Stimulated activated effector memory CD8-positive, alpha-beta T cell treated with anti-CD3 and anti-CD28 coated beads, Interleukin-12 subunit alpha, Interleukin-12 subunit beta, amount 100 ng/mL, for 72 hours (primary cell): ENCODE results near the gene MPG.

Experiments used
- ATAC-seq: fragments of 150-1000 bp; cut with Tn5 transposase; 2 replicates; pipeline ENCODE4 v1.10.0; 2021
- DNase-seq, 2 donors: peaks; one replicate each; pipeline ENCODE4 v3.0.0; 2021 to 2022; ENCODE audit warnings: low spot score in 2 of 2
- H3K27ac Mint-ChIP-seq: one replicate; pipeline ENCODE4 v1.8.0; 2022; ENCODE audit warnings: mild to moderate bottlenecking, mixed read lengths
- H3K36me3 Mint-ChIP-seq: one replicate; pipeline ENCODE4 v1.8.0; 2022; ENCODE audit warnings: mild to moderate bottlenecking, mixed read lengths
- H3K4me1 Mint-ChIP-seq: one replicate; pipeline ENCODE4 v1.8.0; 2022; ENCODE audit warnings: mixed read lengths
- H3K4me3 Mint-ChIP-seq: one replicate; pipeline ENCODE4 v1.8.0; 2022; ENCODE audit warnings: mild to moderate bottlenecking, mixed read lengths
- H3K9me3 Mint-ChIP-seq: one replicate; pipeline ENCODE4 v1.8.0; 2022; ENCODE audit warnings: mixed read lengths

MPG gene

GRCh38 chr16:102060-102855, 24.2 kb downstream of the MPG start:
- no peaks in the 10 kb centered on the region for H3K9me3 Mint-ChIP-seq
- H3K36me3 Mint-ChIP-seq: peaks cover 91% of the 10 kb centered on the region
- H3K4me1 Mint-ChIP-seq: peaks cover 23% of the 10 kb centered on the region
- DNase-seq (no peak), ATAC-seq (no peak)
- no peak overlapping the region for H3K4me3 Mint-ChIP-seq
- H3K27ac Mint-ChIP-seq: peak overlapping the region; percentile 45

- Mint-ChIP-seq H3K36me3 (peaks cover 95% of the 10 kb centered on the region), H3K4me1 (peaks cover 17% of the 10 kb centered on the region), H3K9me3 (no peaks in the 10 kb centered on the region), H3K4me3 (no peak overlapping the region), H3K27ac (no peak overlapping the region)
- ATAC-seq (no peak), DNase-seq (no peak)
Measured at GRCh38 chr16:104355-104754, 26.3 kb downstream of the MPG start.

- Mint-ChIP-seq H3K36me3 (peaks cover 95% of the 10 kb centered on the region), H3K4me3 (no peak overlapping the region), H3K9me3 (no peaks in the 10 kb centered on the region), H3K4me1 (peaks cover 17% of the 10 kb centered on the region), H3K27ac (no peak overlapping the region)
- no peak for DNase-seq
- no peak for ATAC-seq
Measured at GRCh38 chr16:104928-105327, 26.9 kb downstream of the MPG start.

- Mint-ChIP-seq H3K4me1 (peaks cover 17% of the 10 kb centered on the region), H3K36me3 (peaks cover 95% of the 10 kb centered on the region), H3K4me3 (no peak overlapping the region), H3K9me3 (no peaks in the 10 kb centered on the region), H3K27ac (no peak overlapping the region)
- ATAC-seq (no peak), DNase-seq (no peak)
Measured at GRCh38 chr16:105521-105920, 27.5 kb downstream of the MPG start.

GRCh38 chr16:106623-107324, 28.7 kb downstream of the MPG start:
- H3K36me3 Mint-ChIP-seq: peaks cover 97% of the 10 kb centered on the region
- H3K4me1 Mint-ChIP-seq: peaks cover 12% of the 10 kb centered on the region
- ATAC-seq: peak; percentile 76
- no peaks in the 10 kb centered on the region for H3K9me3 Mint-ChIP-seq
- no peak overlapping the region for H3K4me3 Mint-ChIP-seq
- H3K27ac Mint-ChIP-seq: no peak overlapping the region
- peak; percentile 44 to 63 for DNase-seq

GRCh38 chr16:112153-112840, 34.3 kb downstream of the MPG start:
- H3K4me1 Mint-ChIP-seq: peaks cover 5% of the 10 kb centered on the region
- DNase-seq (no peak), ATAC-seq (no peak)
- H3K36me3 Mint-ChIP-seq: peaks cover 91% of the 10 kb centered on the region
- H3K9me3 Mint-ChIP-seq: no peaks in the 10 kb centered on the region
- H3K27ac Mint-ChIP-seq: no peak overlapping the region
- H3K4me3 Mint-ChIP-seq: no peak overlapping the region

- no peak for ATAC-seq
- Mint-ChIP-seq H3K9me3 (no peaks in the 10 kb centered on the region), H3K4me1 (peaks cover 10% of the 10 kb centered on the region), H3K4me3 (no peak overlapping the region), H3K27ac (no peak overlapping the region), H3K36me3 (peaks cover 71% of the 10 kb centered on the region)
- DNase-seq: no peak
Measured at GRCh38 chr16:114327-114726, 36.3 kb downstream of the MPG start.

- H3K4me3 Mint-ChIP-seq: no peak overlapping the region
- H3K27ac Mint-ChIP-seq: no peak overlapping the region
- peaks cover 54% of the 10 kb centered on the region for H3K36me3 Mint-ChIP-seq
- H3K9me3 Mint-ChIP-seq: no peaks in the 10 kb centered on the region
- peaks cover 10% of the 10 kb centered on the region for H3K4me1 Mint-ChIP-seq
- ATAC-seq (no peak), DNase-seq (no peak)
Measured at GRCh38 chr16:116015-116414, 38.0 kb downstream of the MPG start.

- peak; percentile 52 to 76 for DNase-seq
- H3K36me3 Mint-ChIP-seq: peaks cover 38% of the 10 kb centered on the region
- H3K9me3 Mint-ChIP-seq: no peaks in the 10 kb centered on the region
- peak; percentile 73 for ATAC-seq
- no peak overlapping the region for H3K27ac Mint-ChIP-seq
- H3K4me3 Mint-ChIP-seq: no peak overlapping the region
- peaks cover 12% of the 10 kb centered on the region for H3K4me1 Mint-ChIP-seq
Measured at GRCh38 chr16:117379-118365, 39.6 kb downstream of the MPG start.

GRCh38 chr16:118857-119256, 40.8 kb downstream of the MPG start:
- no peak for ATAC-seq
- H3K4me3 Mint-ChIP-seq: no peak overlapping the region
- peaks cover 19% of the 10 kb centered on the region for H3K4me1 Mint-ChIP-seq
- H3K36me3 Mint-ChIP-seq: peaks cover 43% of the 10 kb centered on the region
- DNase-seq: no peak
- H3K27ac Mint-ChIP-seq: peak overlapping the region; percentile 10
- H3K9me3 Mint-ChIP-seq: no peaks in the 10 kb centered on the region

- Mint-ChIP-seq H3K9me3 (no peaks in the 10 kb centered on the region), H3K27ac (peak overlapping the region; percentile 10)
Measured at GRCh38 chr16:119295-119694, 41.3 kb downstream of the MPG start.

GRCh38 chr16:119835-120491, 41.9 kb downstream of the MPG start:
- no peak for DNase-seq
- Mint-ChIP-seq H3K4me3 (no peak overlapping the region), H3K4me1 (peaks cover 26% of the 10 kb centered on the region), H3K36me3 (peaks cover 42% of the 10 kb centered on the region), H3K9me3 (no peaks in the 10 kb centered on the region), H3K27ac (no peak overlapping the region)
- no peak for ATAC-seq

More at GRCh38 chr16:119295-119694, 41.3 kb downstream of the MPG start:
- no peak for ATAC-seq
- Mint-ChIP-seq H3K36me3 (peaks cover 43% of the 10 kb centered on the region), H3K4me3 (no peak overlapping the region), H3K4me1 (peaks cover 23% of the 10 kb centered on the region)
- DNase-seq: no peak

- no peaks in the 10 kb centered on the region for H3K9me3 Mint-ChIP-seq
Measured at GRCh38 chr16:120756-121155, 42.7 kb downstream of the MPG start.

GRCh38 chr16:122361-122760, 44.3 kb downstream of the MPG start:
- Mint-ChIP-seq H3K27ac (peak overlapping the region; percentile 26), H3K4me3 (no peak overlapping the region), H3K9me3 (no peaks in the 10 kb centered on the region), H3K4me1 (peaks cover 37% of the 10 kb centered on the region), H3K36me3 (peaks cover 18% of the 10 kb centered on the region)
- DNase-seq: no peak
- ATAC-seq: no peak

More at GRCh38 chr16:120756-121155, 42.7 kb downstream of the MPG start:
- no peak overlapping the region for H3K27ac Mint-ChIP-seq
- no peak for ATAC-seq
- peaks cover 34% of the 10 kb centered on the region for H3K4me1 Mint-ChIP-seq
- no peak overlapping the region for H3K4me3 Mint-ChIP-seq
- DNase-seq: no peak
- peaks cover 34% of the 10 kb centered on the region for H3K36me3 Mint-ChIP-seq
